ENCODE data around the gene MAD1L1. TPM values are rescaled to one million over a fixed set of nuclear protein-coding genes. Genes with fewer than 3 reads are reported as not detected.

MAD1L1 gene
- polyA plus RNA-seq, 4 donors = 23.4 to 29.0 (median 25.7) TPM

DNA sequence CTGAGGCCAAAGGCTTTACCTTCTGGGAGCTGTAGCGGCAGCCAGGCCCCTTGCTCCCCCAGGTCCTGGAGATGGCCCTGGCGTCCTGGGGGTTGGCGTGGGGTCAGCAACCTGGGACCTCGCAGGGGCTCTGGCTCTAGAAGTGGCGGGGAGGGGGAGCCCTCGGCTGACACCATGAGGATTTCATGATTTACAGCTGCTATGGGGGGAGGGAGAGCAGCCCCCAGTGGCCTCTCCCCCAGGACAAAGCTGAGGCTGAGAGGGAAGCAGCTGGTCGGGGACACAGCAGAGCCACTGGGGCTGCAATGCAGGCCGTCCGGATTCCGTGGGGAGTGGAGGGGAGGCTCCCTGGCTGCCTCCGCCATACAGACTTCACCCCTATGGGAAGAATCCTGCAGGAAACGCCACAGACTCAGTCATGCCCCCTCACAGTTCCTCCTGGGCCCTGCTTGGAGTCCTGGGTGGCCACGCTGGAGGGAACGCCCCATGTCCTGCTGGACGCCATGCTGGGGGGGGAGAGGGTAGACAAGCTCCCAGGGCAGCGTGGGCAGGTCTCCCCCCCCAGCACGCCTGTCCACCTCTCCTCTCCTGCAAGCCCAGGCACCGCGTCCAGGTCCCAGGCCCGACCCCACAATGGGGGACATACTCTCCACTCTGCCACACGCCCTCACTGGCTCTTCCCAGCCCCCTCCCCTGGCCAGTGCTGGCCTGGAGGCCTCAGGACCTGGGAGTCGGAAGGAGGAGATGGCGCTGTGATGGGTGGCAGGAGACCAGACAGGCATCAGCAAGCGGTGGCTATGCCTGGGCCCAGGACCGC, 319.1 kb downstream of the MAD1L1 start:
- no peak for DNase-seq (ENCODE audit: low read depth in 4 of 4, low spot score in 2 of 4)

DNA sequence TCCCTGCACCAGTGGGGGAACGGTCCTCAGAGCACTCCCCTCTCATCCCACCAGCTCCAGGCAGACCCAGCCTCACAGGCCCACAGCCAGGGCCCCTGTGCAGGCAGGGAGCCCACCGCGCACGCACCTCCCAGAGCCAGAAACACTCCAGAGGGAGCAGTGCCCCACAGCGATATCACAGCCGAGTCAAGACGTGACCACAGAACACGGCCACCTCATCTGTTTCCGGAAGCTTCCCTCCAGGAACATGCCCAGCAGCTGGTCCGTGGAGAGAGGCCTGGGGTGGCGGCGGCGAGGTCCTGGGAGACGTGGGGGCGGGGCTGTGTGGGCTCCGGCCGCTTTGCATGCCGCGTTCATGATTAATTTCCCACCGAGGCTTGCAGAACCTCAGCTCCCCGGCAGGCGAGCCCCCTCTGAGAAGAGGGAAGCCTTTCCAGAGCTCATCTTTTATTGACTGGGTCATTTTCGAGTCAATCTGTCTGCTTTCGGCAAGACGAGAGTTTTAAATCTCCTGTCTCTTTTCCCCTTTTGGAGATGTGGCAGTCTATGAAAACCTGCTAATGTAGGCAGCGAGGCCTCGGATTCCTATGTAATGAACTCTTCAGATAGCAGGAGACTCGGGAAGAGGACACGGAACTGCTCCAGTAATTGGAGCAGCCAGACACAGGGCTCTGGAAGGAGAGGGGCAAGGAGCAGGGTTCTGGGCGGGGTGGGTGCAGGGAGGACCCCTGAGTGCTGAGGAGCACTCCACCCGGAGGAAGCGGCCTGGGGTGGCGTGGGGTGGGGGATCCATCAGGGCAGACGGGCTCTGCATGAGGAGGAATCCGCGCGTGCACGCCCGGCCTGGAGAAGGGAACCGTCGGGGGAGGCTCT, 319.9 kb downstream of the MAD1L1 start:
- DNase-seq (ENCODE audit: low read depth in 4 of 4, low spot score in 2 of 4) = peak; percentile 31 to 59 (median 36)

GRCh38 chr7:1911571-1911970, 321.2 kb downstream of the MAD1L1 start:
- no peak for DNase-seq (ENCODE audit: low read depth in 4 of 4, low spot score in 2 of 4)

DNA sequence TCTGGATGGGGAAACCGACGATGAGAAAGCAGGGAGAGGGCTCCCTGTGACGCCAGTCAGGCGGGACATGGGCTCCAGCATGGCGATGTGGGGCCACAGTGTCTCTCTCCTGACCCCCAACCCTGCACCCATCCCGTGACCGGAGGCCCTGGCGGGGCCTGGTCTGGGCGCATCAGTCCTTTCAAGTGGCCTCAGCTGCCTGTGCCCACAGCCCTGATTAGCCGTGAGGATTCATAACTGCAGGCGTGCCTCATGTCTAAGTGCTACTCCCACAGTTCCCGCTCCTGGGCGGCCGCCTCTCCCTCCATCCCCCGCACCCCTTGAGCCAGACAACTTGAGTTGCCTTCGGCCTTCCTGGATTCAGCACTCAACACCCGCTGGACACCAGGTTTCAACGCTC, 321.9 kb downstream of the MAD1L1 start:
- no peak for DNase-seq (ENCODE audit: low read depth in 4 of 4, low spot score in 2 of 4)

DNA sequence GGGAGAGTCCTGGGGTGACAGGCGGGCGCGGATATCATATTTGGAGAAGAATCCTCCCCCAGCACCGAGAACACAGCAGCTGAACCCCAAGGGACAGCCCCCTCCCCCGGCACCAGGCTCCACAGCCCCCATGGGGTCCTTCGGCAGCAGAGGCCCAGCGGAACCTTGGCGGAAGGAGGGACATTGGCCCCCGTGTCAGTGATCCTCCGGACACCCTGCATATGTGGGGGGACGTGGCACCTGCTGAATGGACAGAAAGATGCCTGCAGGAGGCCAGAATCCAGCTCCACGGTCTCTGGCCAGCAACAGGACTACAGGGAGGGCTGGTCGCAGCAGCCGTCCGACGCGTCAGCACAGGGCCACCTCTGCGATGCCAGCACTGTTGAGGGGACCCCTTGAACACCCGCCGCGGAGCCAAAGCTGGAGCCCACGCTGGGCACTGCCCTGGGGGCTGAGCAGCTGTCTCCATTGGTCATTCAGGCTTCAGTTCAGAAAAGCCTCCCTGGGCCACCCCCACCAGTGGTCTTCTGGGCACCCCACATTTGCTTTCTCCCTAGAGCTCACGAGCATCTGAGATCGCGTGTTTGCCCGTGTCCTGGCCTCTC, 322.6 kb downstream of the MAD1L1 start:
- DNase-seq (ENCODE audit: low read depth in 4 of 4, low spot score in 2 of 4) = no peak

GRCh38 chr7:1909476-1909875, 323.3 kb downstream of the MAD1L1 start:
- no peak for DNase-seq (ENCODE audit: low read depth in 4 of 4, low spot score in 2 of 4)

- no peak for DNase-seq (ENCODE audit: low read depth in 4 of 4, low spot score in 2 of 4)
Measured at GRCh38 chr7:1908823-1909420, 323.8 kb downstream of the MAD1L1 start.

DNA sequence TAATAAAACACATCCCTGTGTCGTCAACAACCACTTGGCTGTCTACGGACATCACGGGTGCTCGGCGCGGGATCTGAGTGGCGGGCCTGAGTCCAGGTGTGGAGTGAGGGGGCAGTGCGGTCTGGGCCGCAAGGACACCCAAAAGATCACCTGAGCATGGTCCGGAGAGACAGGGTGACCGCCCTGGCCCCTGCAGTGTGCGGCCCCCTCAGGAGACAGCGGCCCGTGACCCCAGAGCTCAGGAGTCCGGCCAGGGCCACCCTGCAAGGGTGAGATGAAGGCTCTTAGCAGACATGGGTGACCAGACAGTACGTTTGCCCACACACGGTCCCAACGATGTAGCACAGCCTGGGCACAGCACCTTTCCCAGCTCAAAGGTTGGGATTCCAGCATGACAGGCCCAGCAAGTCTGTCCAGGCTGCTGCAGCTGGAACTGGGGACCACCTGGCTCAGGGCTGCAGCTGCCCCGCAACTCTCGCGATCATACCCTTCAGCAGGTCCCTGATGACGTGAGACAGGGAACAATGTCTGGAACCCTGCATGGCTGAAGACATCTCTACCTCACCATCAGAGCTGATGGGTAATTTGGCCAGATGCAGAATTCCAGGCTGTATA, 324.9 kb downstream of the MAD1L1 start:
- DNase-seq (ENCODE audit: low read depth in 4 of 4, low spot score in 2 of 4) = no peak

- no peak for DNase-seq (ENCODE audit: low read depth in 4 of 4, low spot score in 2 of 4)
Measured at GRCh38 chr7:1906988-1907745, 325.6 kb downstream of the MAD1L1 start.

DNA sequence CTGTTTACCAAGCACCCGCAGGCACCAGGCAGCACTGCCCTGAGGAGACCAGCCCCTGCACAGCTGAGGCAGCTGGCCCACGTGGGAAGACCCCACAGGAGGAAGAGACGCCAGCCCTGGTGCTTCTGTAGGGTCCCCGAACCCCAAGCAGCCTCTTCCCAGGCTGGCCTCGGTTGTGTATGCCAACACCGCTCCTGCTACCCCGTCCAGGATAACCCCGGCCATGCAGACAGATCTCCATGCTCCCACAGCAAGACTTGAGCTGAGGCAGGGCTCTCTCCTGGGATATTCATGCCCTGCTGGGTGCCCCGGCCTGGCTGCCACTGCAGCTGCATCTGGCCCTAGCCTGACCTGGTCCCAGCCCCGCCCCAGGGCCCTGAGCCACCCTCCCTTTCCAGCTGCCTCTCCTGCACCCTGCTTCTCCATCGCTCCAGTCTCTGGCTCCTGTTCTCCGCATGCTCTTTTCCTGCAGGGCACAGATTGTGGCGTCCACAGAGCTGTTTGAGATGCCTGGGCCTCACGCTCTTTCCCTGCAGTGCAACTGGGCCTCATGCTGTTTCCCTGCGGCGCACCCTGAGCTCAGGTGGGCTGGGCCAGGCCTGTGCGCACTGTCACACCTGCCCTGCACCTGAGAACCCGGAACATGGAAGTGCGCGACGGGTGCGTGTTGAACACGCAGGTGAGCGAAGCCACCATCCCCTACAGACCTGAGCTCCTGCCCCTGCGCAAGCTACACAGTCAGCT, 326.5 kb downstream of the MAD1L1 start:
- DNase-seq (ENCODE audit: low read depth in 4 of 4, low spot score in 2 of 4) = no peak

DNA sequence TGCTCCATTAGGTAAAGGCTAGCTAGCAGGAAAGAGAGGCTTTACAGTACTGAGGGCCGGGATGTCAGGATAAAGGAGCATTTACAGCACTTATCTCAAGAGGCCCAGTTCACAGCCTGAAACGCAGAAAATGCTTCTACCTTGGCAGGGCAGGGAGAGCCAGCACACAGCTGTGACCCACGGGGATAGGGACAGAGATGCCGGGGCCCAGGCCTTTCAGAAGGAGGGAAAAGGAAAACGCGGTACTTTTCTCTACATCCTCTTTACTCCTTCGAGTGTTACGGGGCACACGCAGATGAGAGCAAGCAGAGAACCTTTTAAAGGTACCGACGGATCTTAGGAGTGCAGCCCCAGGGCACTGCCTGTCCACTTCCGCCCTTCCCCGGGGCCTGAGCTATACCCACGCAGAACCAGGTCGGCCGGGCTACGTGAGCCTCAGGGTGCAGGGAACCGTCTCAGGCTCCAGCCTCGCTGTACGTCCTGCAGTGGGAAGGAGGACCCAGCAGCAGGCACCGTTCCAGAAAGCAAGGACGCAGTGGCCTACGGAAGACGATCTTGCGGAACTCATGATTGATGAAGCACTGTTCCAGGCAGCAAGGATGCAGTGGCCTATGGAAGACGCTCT, 330.4 kb downstream of the MAD1L1 start:
- DNase-seq (ENCODE audit: low read depth in 4 of 4, low spot score in 2 of 4) = no peak

DNA sequence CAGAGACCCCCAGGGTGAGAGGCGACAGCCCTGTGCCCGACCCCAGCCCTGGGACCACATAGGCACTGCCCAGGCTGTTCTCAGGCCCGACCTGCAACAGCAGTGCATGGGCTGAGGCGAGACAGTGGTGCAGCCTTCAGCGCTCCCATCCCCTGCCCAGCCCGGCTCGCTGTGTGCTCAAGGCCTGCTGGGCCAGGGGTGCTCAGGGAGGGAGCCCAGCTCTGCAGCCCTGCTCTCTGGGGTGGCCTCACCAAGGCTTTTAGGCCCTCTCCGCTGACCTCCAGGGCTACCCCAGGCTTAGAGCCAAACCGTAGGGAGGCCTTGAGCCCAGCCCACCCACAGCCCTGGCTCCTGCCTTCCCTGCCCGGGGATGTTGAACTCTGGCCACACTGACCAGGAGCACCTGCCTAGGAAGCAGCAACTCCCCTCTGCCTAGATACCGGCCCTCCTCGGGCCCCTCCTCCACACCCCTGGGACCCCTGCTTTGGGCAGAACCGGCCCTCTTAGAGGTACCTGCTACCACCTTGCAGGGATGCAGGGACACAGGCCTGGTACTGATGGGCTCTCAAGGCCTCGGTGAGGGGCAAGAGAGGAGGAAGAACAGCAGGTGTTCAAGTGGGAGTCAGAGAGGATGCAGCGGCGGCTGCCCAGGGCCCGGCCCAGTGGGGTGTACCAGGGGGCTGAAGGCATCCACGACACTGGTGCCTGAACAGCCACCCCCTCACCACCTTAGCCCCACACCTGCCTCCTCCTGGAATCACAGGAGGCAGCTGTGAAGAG, 331.1 kb downstream of the MAD1L1 start:
- no peak for DNase-seq (ENCODE audit: low read depth in 4 of 4, low spot score in 2 of 4)

DNA sequence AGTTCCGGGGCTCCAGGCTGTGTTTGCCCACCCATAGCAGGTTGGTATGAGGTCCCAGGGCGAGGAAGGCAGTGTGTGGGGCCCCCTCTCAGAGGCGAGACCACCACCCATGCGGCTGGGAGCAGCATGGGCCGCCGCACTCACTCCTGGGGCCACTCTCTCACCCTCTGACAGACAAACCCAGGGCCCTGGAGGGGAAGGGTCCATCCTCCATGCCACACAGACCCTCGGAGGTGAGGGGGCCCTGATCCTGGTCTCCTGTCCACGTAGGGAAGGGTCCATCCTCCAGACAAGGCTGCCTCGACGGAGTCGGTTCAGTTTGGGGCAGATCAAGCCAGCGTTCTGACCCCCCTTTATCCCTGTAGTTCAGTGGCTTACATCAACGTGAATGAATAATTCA, 331.9 kb downstream of the MAD1L1 start:
- DNase-seq (ENCODE audit: low read depth in 4 of 4, low spot score in 2 of 4) = no peak

GRCh38 chr7:1899951-1900762, 332.6 kb downstream of the MAD1L1 start:
- no peak for DNase-seq (ENCODE audit: low read depth in 4 of 4, low spot score in 2 of 4)

DNA sequence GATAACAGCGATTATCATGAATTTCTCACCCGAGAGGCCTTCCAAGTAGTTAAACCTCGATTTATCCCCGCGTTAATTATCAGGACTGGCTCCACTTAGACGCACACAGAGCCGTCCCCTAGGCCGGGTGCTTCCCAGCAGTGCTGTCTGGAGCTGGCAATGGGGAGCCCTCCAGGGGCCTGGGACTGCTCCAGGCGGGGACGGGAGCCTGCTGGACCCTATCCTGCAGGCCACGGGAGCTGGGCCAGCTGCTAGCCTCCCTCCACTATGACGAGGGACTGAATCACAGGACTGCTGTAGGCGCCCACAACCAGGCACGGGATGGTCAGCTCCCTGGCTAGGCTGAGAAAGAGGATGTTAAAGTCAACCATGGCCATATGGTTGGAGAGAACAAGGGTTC, 333.5 kb downstream of the MAD1L1 start:
- DNase-seq (ENCODE audit: low read depth in 4 of 4, low spot score in 2 of 4) = no peak

DNA sequence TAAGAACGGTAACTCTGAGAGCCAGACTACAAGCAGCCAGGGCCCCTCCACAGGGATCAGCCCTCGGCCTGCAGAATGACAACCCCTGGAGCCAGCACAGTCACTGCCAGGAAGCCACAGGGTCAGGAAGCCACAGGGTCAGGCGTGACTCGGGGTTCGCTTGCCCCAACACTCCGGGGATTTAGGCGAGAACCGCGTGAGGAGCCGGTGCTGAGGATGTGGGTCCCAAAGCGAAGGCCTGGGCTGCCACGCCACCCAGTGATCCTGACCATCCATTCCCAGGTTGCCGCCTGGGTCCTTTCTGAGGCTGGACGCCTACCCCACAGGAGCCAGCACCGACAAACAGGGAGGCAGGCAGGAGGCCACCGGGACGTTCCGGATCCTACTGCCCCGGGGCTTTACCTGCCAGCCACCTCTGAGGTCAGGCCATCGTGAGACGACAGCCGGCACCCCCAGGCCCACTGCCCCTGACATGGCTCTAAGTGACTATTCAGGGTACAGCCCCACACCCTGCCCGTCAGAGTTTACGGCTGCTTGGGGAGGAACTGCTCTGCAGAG, 334.0 kb downstream of the MAD1L1 start:
- no peak for DNase-seq (ENCODE audit: low read depth in 4 of 4, low spot score in 2 of 4)

Measured in left renal cortex interstitium (tissue), 4 donors.